COLO668 (cell line): ENCODE results near the gene TDP2.
"Not testable (repeated sequence)": the region's sequence is repeated elsewhere in the genome, so short reads cannot be mapped to it uniquely, and the experiment has no call there.

ENCODE experiments used
- DNase-seq: peaks from one replicate; lab custom pipeline; 2025; ENCODE audit not compliant: unreplicated experiment; lab: John Stamatoyannopoulos, UW

The TDP2 gene

DNA sequence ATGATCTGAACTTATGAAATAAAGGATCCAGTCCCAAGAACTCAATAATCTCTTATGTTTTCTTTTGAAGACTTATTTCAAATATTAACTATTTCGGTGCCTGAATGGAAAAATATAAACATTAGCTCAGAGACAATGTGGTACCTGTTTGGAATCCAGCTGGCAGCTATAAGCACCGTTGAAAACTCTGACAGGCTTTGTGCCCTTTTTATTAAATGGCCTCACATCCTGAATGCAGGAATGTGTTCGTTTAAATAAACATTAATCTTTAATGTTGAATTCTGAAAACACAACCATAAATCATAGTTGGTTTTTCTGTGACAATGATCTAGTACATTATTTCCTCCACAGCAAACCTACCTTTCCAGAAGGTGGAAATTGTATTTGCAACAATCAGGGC lies 16.3 kb downstream of the TDP2 start:
- no peak for DNase-seq

DNA sequence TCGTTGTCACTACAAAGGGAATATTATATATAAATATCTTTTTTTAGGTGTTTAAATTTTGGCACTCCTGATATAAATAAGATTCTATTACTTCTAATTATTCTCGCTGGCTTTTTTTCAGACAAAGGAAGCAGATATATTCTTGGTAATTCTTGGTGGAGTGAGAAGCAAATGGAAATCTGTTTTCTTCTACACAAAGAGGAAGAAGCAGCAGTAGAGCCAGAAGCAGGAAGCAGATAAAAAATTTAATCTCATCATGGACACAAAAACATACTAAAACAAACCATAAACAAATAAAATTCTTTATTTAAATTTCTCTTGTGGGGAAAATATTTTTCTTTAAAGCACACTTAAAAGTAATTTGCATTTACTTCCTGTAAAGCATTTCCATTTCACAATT lies 17.0 kb downstream of the TDP2 start:
- no peak for DNase-seq

- DNase-seq: no peak
Measured at GRCh38 chr6:24648276-24648675, 18.4 kb downstream of the TDP2 start.

GRCh38 chr6:24646771-24647170 lies 19.9 kb downstream of the TDP2 start:
- no peak for DNase-seq

DNA sequence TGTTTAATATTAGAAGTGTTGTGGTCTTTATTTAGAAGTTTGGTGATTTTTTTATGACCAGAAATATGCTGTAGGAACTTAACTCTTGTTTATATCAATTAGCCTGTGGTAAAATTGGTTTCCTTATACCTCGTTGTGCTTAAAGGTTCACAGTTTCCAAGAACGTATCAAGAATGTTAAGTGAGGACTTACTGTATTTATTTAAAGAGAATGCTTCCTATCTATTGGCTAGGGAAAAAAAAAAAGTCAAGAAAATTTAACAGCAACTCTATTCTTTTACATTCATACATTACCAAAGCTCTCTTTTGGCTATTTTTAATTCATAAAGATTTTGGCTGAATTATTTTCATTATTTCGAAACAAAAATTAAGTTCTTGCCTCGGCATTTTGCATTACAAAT lies 22.3 kb downstream of the TDP2 start:
- DNase-seq: no peak

DNA sequence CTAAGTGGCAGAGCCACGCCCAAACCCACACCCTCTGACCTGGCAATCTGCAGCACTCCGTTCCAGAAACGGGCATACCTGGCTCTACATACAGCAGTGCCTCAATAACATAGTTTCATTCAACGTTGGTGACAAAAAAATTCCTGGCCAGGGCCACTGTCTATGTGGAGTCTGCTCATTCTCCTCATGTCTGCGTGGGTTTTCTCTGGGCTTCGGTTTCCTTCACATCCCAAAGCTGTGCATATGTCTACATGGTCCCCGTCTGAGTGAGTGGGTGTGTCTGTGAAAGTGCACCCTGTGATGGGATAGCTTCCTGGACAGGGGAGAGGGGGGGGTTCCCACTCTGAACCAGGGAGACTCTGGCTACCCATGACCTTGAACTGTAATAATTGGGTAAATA lies 22.8 kb downstream of the TDP2 start:
- no peak for DNase-seq

DNA sequence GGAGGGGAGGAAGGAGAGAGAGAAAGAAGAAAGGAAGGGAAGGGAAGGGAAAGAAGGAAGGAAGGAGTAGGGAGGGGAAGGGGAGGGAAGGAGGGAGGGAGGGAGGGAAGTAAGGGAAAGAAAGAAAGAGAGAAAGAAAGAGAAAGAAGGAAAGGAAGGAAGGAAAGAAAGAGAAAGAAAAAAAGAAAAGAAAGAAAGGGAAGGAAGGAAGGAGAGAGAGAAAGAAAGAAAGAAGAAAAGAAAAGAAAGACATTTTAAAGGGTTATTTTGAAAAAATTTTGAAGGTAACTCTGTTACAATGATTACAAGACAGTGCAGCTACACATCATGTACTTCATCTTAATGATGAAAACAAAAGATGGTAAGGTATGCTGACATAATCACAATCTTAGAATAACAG lies 24.6 kb downstream of the TDP2 start:
- DNase-seq: no peak

DNA sequence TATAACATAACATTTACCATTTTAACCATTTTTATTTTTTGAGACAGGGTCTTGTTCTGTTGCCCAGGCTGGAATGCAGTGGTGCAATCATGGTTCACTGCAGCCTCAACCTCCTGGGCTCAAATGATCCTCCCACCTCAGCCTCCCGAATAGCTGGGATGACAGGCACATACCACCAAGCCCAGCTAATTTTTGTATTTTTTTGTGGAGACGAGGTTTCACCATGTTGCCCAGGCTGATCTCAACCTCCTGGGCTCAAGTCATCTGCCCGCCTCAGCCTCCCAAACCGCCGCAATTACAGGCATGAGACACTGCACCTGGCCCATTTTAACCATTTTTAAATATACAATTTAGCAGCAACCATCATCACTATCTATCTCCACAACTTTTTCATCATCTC lies 26.1 kb downstream of the TDP2 start:
- DNase-seq: not testable (repeated sequence)

GRCh38 chr6:24640166-24640565 lies 26.5 kb downstream of the TDP2 start:
- DNase-seq: no peak

- DNase-seq: no peak
Measured at GRCh38 chr6:24636681-24637080, 30.0 kb downstream of the TDP2 start.

DNA sequence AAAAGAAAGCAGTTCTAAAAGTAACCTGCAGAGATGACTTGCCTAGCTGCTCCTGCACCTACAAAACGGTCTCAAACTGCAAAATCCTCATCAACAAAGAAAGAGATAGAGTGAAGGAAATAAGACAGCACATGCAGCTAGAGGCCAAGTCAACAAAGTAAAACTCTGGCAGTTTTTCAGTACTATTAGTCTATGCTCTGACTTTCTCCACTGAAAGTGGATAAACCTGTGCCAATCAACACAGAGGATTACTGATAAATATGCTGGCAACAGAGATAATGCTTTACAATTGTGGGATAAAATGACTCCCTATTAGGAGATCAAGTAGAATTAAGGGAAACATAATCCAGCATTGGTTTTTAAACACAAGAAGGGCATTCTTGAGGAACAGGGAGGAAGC lies 34.1 kb downstream of the TDP2 start:
- no peak for DNase-seq

- no peak for DNase-seq
Measured at GRCh38 chr6:24631671-24632070, 35.0 kb downstream of the TDP2 start.

- DNase-seq: no peak
Measured at GRCh38 chr6:24630856-24631505, 35.7 kb downstream of the TDP2 start.

DNA sequence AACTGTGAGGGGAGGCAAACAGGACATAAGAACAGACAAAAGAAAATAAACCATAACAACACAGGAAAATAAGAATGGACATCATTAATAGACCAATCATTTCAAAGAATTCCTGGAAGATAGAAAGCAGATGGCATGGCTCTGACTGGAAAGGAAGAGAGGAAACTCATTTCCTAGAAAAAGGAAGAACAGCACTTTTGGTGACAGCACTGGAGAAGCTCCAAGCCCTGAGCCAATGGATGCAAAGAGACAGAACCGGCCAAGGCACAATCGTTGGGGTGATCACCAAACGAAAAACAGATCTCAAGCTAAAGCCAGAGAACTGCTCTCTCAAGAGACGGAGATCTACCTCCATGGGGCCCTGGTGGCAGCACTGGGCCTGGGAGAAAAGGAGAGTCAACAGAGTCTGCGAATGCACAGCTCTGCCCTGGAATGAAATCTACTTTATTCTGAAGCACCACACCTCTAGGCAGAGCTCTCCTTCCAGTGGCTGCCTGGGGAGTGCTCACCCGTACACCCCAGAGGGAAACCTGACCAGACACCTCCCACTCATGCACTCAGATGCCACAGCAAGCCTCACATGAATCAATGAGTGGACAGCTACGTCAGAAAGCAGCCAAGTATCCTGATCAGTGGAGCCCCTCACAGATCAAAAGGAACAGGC lies 44.9 kb downstream of the TDP2 start:
- no peak for DNase-seq

DNA sequence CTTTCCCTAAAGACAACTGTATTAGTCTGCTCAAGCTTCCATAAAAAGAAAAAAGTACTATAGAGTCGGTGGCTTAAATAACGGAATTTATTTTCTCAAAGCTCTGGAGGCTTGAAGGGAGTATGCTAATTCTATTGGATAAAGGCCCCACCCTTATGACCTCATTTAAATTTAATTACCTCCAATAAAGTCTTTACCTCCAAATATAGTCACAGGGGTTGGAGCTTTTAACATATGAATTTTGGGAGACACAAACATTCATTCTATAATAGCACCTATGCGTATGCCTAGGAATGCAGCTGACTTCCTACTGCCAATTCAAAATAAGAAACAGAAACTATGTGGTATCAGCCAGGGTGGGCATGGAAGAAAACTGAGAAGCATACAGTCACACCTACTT lies 46.1 kb downstream of the TDP2 start:
- DNase-seq: no peak

DNA sequence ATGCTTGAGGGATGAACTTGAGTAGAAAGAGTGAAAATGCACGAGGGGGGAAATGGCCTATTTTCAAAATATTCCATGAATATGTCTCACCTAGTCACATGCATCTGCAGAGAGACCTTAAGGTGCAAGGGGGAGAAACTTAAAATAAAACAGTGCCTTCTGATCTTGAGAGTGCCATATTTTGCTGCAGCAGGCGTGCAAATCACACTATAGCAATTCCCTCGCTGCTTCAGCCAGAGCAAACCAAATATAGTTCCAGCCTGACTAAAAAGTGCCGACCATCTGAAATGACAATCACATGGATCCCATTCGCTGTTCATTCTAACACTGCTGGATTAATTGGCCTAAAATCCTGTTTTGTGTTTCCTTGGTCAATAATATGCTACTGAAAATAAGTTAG lies 47.0 kb downstream of the TDP2 start:
- DNase-seq: no peak

GRCh38 chr6:24614648-24615047 lies 52.1 kb downstream of the TDP2 start:
- no peak for DNase-seq

- no peak for DNase-seq
Measured at GRCh38 chr6:24614043-24614420, 52.7 kb downstream of the TDP2 start.

GRCh38 chr6:24613361-24614042 lies 53.2 kb downstream of the TDP2 start:
- no peak for DNase-seq

DNA sequence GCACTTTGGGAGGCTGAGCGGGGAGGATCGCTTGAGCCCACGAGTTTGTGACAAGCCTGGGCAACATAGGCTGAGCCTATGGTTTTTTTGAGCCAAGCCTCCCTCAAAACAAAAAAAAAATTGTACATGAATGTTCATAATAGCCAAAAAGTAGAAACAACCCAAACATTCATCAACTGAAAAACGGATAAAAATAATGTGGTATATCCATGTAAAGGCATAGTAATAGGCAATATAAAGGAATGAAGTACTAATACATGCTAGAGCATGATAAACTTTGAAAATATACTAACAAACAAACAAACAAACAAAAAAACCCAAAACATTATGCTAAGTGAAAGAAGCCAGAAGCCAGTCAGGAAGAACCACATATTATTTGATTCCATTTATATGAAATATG lies 56.0 kb downstream of the TDP2 start:
- no peak for DNase-seq

DNA sequence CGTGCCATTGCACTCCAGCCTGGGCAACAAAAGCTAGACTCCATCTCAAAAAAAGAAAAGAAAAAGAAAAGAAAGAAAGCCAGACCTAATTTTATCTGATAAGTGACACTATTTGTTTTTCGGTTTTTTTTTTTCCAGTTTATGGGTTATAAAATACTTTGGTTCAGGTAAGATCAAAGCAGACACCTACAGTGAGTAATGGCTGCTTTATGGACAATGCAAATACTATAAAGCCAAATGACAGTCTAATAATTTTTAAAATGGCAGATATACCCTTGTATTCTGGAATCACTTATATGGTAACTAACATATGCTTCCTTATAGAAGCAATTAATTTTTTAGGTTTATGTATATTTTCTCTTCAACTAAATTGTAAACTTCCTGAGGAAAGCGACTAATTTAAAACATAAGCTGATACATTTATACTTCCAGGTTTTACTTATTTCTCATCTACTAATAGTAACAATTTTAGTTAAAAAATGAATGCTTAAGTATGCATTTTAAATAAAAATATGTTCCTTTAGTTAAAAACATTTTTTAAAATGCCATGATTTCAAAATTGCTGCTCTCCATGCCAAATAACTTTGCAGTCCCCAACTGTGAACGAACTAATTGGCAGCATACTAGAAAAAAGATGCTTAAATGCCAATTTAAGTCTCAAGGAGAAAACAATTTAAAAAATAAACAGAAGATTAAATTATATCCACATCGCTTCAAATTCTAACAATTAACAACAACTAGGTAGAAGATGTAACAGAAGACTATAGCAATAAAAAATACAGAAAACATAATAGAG lies 59.2 kb downstream of the TDP2 start:
- DNase-seq: no peak
